Measurements from ENCODE around the gene KIF11.

- TF ChIP-seq CTCF (IDR thresholded peaks at IDR 0.05) (no peak), POLR2A (IDR thresholded peaks at IDR 0.05) (no peak), EP300 (IDR thresholded peaks at IDR 0.05) (no peak)
Observed at GRCh38 chr10:92559046-92559445, 33.9 kb upstream of the KIF11 start.

All from tibial nerve (tissue), 4 donors.